Nucleus accumbens (tissue), 56 donors: ENCODE data around the gene ZNF214.

Source experiments
- DNase-seq, 56 donors: peaks; one replicate each; lab custom pipeline; 2025; lab: John Stamatoyannopoulos, UW

Gene ZNF214

GRCh38 chr11:7020183-7020917 is at the start of gene ZNF214, which contains the start of gene NLRP14:
Gene ZNF214 (minus strand): TSS chr11:7020346. CDS start chr11:7002835, 17,511 bp downstream.
Gene NLRP14 (plus strand): TSS chr11:7020479. CDS start chr11:7038587, 18,108 bp downstream.
- DNase-seq = peak; percentile 30 to 93 (median 77)

- no peak for DNase-seq
Observed at GRCh38 chr11:7062534-7062933, 42.4 kb upstream of the ZNF214 start.

- DNase-seq = no peak
Observed at GRCh38 chr11:7060868-7061267, 40.7 kb upstream of the ZNF214 start.

- DNase-seq = no peak
Observed at GRCh38 chr11:7057641-7058040, 37.5 kb upstream of the ZNF214 start.

GRCh38 chr11:7056828-7057513 is 36.8 kb upstream of the ZNF214 start:
- DNase-seq = no peak

GRCh38 chr11:7050191-7050590 is 30.0 kb upstream of the ZNF214 start:
- DNase-seq = no peak

- DNase-seq = no peak
Observed at GRCh38 chr11:7046474-7047175, 26.5 kb upstream of the ZNF214 start.

- no peak for DNase-seq
Observed at GRCh38 chr11:7034019-7034418, 13.9 kb upstream of the ZNF214 start.

GRCh38 chr11:7032692-7033091 is 12.5 kb upstream of the ZNF214 start:
- DNase-seq = no peak

GRCh38 chr11:7031471-7031871 is 11.3 kb upstream of the ZNF214 start:
- no peak for DNase-seq

- DNase-seq = no peak
Observed at GRCh38 chr11:7030836-7031235, 10.7 kb upstream of the ZNF214 start.

GRCh38 chr11:7028141-7028540 is 8.0 kb upstream of the ZNF214 start:
- no peak for DNase-seq

GRCh38 chr11:7021318-7021717 is 1.2 kb upstream of the ZNF214 start:
- no peak for DNase-seq

- DNase-seq = peak in 21 of 56 donors; percentile 12 to 71 (median 36)
Observed at GRCh38 chr11:7019500-7020182, 505 bp downstream of the ZNF214 start.

- DNase-seq = no peak
Observed at GRCh38 chr11:7016011-7016410, 4.1 kb downstream of the ZNF214 start.

- no peak for DNase-seq
Observed at GRCh38 chr11:7014118-7014517, 6.0 kb downstream of the ZNF214 start.

- no peak for DNase-seq
Observed at GRCh38 chr11:7004482-7004881, 15.7 kb downstream of the ZNF214 start.

GRCh38 chr11:6995703-6996102 is 24.4 kb downstream of the ZNF214 start:
- DNase-seq = no peak

GRCh38 chr11:6992457-6993417 is 27.4 kb downstream of the ZNF214 start:
- no peak for DNase-seq

- DNase-seq = no peak
Observed at GRCh38 chr11:6992026-6992425, 28.1 kb downstream of the ZNF214 start.
